Hepatocyte (in vitro differentiated cells): ENCODE results near the gene MCAT. TPM values are rescaled to one million over a fixed set of nuclear protein-coding genes. Genes with fewer than 3 reads are reported as not detected.
"Not testable (repeated sequence)": the region's sequence is repeated elsewhere in the genome, so short reads cannot be mapped to it uniquely, and the experiment has no call there.

Experiments
- DNase-seq: peaks from one replicate; pipeline ENCODE4 v3.0.0-alpha.2; 2016; ENCODE audit warnings: low spot score
- H2AFZ ChIP-seq: fragments of 200-600 bp; sonication (generic); 2 replicates; pipeline ENCODE4 v1.6.0; 2016; ENCODE audit warnings: antibody characterized with exemption, mild to moderate bottlenecking
- H3K27ac ChIP-seq: fragments of 200-600 bp; sonication (generic); 2 replicates; pipeline ENCODE4 v1.5.1; 2016; ENCODE audit warnings: mild to moderate bottlenecking
- H3K27me3 ChIP-seq: fragments of 200-600 bp; sonication (generic); 2 replicates; pipeline ENCODE4 v1.6.1; 2016
- H3K36me3 ChIP-seq: fragments of 200-600 bp; sonication (generic); replicated peaks from 2 replicates; pipeline ENCODE4 v1.5.1; 2016; ENCODE audit warnings: low read depth; ENCODE audit not compliant: insufficient read depth
- H3K4me1 ChIP-seq: fragments of 200-600 bp; sonication (generic); 2 replicates; pipeline ENCODE4 v1.5.1; 2016; ENCODE audit warnings: mild to moderate bottlenecking, moderate library complexity; ENCODE audit not compliant: insufficient read depth
- H3K4me2 ChIP-seq: fragments of 200-600 bp; sonication (generic); 2 replicates; pipeline ENCODE4 v1.6.0; 2016
- H3K4me3 ChIP-seq: fragments of 200-600 bp; sonication (generic); 2 replicates; pipeline ENCODE4 v1.5.1; 2016; ENCODE audit warnings: mild to moderate bottlenecking
- H3K79me2 ChIP-seq: fragments of 200-600 bp; sonication (generic); 2 replicates; pipeline ENCODE4 v1.6.0; 2017; ENCODE audit warnings: mild to moderate bottlenecking
- H3K9me2 ChIP-seq: fragments of 200-600 bp; sonication (generic); replicated peaks from 2 replicates; pipeline ENCODE4 v1.6.0; 2017; ENCODE audit warnings: mild to moderate bottlenecking; ENCODE audit not compliant: insufficient read depth
- H3K9me3 ChIP-seq: fragments of 200-600 bp; sonication (generic); 2 replicates; pipeline ENCODE4 v1.5.1; 2016; ENCODE audit warnings: low read depth, mild to moderate bottlenecking
- H4K20me1 ChIP-seq: fragments of 200-600 bp; sonication (generic); 2 replicates; pipeline ENCODE4 v1.6.0; 2016; ENCODE audit warnings: mild to moderate bottlenecking; ENCODE audit not compliant: insufficient read depth, poor library complexity, severe bottlenecking
- EZH2 ChIP-seq: fragments of 200-600 bp; sonication (generic); IDR thresholded peaks from 2 replicates; pipeline ENCODE4 v1.6.1; 2016; ENCODE audit warnings: antibody characterized with exemption, mild to moderate bottlenecking, borderline replicate concordance
- EZH2phosphoT487 ChIP-seq: fragments of 200-600 bp; sonication (generic); IDR thresholded peaks from one replicate; pipeline ENCODE4 v1.6.1; 2018; ENCODE audit warnings: antibody characterized with exemption, mild to moderate bottlenecking, low read depth, moderate library complexity; ENCODE audit not compliant: unreplicated experiment, severe bottlenecking
- whole genome bisulfite sequencing: methylation state at CpG from one replicate; pipeline ENCODE4 v1.1.6; 2016; ENCODE audit warnings: low lambda C conversion rate; ENCODE audit errors: missing lambda C conversion rate; 5-methylcytosine and 5-hydroxymethylcytosine counted together
- polyA plus RNA-seq: library from polyadenylated mRNA; unstranded; fragments of >200 nt; fragmentation: Nextera tagmentation; extraction: Ambion mirVana; gene quantifications from 2 replicates; pipeline ENCODE4 v1.2.1, GENCODE V29; 2016
- total RNA-seq: library from RNA; depleted of rRNA; stranded (reverse); fragments of >200 nt; gene quantifications from 2 replicates; pipeline ENCODE4 v1.2.3, GENCODE V29; 2014
- TF ChIP-seq, protein P1 (sequence below): fragments of 200-600 bp; sonication (generic); IDR thresholded peaks from 2 replicates; pipeline ENCODE4 v1.5.1; 2016; ENCODE audit warnings: antibody characterized with exemption, mild to moderate bottlenecking; ENCODE audit not compliant: poor library complexity

Gene MCAT
- total and polyA plus RNA-seq, 2 experiments from 2014 or later = 16.9 to 24.9 TPM

DNA sequence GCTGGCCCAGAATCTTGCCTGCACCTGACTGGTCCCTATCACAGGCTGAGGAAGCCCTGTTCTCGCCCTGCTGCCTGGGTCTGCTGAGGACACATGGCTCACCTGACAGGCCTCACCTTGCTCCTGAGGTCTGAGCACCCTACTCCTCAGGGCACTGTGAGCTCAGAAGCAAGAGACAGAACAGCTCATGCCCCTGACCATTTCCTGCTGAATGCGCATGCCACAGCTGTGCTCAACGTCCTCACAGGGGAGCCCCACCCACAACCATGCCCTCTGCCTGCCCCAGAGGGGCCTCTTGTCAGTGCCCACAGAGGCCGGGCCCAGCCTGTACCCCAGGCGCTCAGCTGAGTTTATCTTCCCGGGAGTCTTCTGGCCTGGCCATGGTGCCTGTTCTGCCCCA, 5.4 kb upstream of the MCAT start:
- Histone ChIP-seq H3K27ac (no peak overlapping the region), H3K79me2 (no peaks in the 10 kb centered on the region), H2AFZ (no peak overlapping the region), H3K4me2 (no peak overlapping the region), H3K36me3 (no peaks in the 10 kb centered on the region), H3K27me3 (no peaks in the 10 kb centered on the region), H3K9me3 (no peaks in the 10 kb centered on the region), H3K4me1 (peaks cover 12% of the 10 kb centered on the region), H3K4me3 (no peak overlapping the region), H3K9me2 (no peaks in the 10 kb centered on the region), H4K20me1 (no peaks in the 10 kb centered on the region)
- DNase-seq = no peak
- WGBS = 71% methylated on average over 6 of the region's 6 CpGs
- TF ChIP-seq EZH2 (no peak), EZH2phosphoT487 (no peak)
- TF ChIP-seq, protein P1, sequence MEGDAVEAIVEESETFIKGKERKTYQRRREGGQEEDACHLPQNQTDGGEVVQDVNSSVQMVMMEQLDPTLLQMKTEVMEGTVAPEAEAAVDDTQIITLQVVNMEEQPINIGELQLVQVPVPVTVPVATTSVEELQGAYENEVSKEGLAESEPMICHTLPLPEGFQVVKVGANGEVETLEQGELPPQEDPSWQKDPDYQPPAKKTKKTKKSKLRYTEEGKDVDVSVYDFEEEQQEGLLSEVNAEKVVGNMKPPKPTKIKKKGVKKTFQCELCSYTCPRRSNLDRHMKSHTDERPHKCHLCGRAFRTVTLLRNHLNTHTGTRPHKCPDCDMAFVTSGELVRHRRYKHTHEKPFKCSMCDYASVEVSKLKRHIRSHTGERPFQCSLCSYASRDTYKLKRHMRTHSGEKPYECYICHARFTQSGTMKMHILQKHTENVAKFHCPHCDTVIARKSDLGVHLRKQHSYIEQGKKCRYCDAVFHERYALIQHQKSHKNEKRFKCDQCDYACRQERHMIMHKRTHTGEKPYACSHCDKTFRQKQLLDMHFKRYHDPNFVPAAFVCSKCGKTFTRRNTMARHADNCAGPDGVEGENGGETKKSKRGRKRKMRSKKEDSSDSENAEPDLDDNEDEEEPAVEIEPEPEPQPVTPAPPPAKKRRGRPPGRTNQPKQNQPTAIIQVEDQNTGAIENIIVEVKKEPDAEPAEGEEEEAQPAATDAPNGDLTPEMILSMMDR = no peak

DNA sequence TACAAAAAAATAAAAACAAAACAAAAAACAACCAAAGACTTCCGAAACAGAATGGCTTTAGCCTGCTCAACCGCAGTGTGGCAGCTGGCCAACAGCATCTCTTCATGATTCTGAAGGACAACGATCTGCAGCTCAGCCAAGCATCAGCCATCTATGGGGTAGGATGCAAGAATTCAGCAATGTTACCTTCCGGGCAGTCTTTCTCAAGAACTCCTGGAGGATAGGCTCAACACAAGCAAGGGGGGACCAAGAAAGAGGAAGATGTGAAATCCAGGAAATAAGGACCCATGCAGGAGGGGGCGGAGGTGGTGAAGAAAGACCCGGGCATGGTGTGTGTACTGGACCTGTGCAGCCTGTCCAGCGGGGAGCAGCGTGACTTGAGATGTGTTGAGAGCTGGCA, 4.6 kb upstream of the MCAT start:
- WGBS = 89% methylated on average over 8 of the region's 8 CpGs
- Histone ChIP-seq H3K27ac (no peak overlapping the region), H3K4me3 (no peak overlapping the region), H2AFZ (no peak overlapping the region), H3K9me3 (no peaks in the 10 kb centered on the region), H3K4me1 (peaks cover 15% of the 10 kb centered on the region), H3K27me3 (no peaks in the 10 kb centered on the region), H3K79me2 (peaks cover 2% of the 10 kb centered on the region), H3K9me2 (no peaks in the 10 kb centered on the region), H3K36me3 (no peaks in the 10 kb centered on the region), H3K4me2 (no peak overlapping the region), H4K20me1 (no peaks in the 10 kb centered on the region)
- DNase-seq = no peak
- TF ChIP-seq EZH2 (no peak), EZH2phosphoT487 (no peak)
- TF ChIP-seq, protein P1 = no peak

DNA sequence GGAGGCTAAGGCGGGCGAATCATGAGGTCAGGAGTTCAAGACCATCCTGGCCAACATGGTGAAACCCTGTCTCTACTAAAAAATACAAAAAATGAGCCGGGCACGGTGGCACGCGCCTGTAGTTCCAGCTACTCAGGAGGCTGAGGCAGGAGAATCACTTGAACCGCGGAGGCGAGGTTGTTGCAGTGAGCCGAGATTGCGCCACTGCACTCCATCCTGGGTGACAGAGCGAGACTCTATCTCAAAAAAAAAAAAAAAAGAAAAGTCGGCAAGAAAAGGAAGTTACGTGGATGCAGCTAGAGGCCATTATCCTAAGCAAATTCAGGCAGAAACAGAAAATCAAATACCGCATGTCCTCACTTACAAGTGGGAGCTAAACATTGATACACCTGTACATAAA, 3.1 kb upstream of the MCAT start:
- not testable (repeated sequence) for DNase-seq, H3K4me3 ChIP-seq
- 93% methylated on average over 10 of the region's 15 CpGs for WGBS

DNA sequence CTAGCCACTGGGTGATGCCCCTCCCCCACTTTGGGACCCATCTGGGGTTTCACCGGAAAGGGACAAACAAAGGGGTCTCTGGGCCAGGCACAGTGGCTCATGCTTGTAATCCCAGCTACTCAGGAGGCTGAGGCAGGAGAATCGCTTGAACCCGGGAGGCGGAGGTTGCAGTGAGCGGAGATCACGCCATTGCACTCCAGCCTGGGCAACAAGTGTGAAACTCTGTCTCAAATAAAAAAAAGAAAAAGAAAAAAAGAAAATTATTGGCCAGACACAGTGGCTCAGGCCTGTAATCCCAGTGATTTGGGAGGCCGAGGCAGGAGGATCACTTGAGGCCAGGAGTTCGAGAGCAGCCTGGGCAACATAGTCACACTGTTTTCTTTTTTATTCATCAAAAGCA, 2.2 kb upstream of the MCAT start:
- H3K27ac ChIP-seq, H3K4me2 ChIP-seq, H3K27me3 ChIP-seq, H2AFZ ChIP-seq, H3K9me3 ChIP-seq, H3K9me2 ChIP-seq, H3K36me3 ChIP-seq, H4K20me1 ChIP-seq, DNase-seq, H3K4me3 ChIP-seq: not testable (repeated sequence)
- H3K79me2 ChIP-seq = peaks cover 23% of the 10 kb centered on the region
- H3K4me1 ChIP-seq = peaks cover 12% of the 10 kb centered on the region
- WGBS = 82% methylated on average over 8 of the region's 8 CpGs

More for the DNA sequence above, 3.1 kb upstream of the MCAT start:
- not testable (repeated sequence) for H2AFZ ChIP-seq, H3K9me2 ChIP-seq, H3K27ac ChIP-seq, H3K4me2 ChIP-seq, H3K27me3 ChIP-seq, H3K9me3 ChIP-seq, H3K36me3 ChIP-seq, H4K20me1 ChIP-seq
- Histone ChIP-seq H3K4me1 (peaks cover 15% of the 10 kb centered on the region), H3K79me2 (peaks cover 17% of the 10 kb centered on the region)

DNA sequence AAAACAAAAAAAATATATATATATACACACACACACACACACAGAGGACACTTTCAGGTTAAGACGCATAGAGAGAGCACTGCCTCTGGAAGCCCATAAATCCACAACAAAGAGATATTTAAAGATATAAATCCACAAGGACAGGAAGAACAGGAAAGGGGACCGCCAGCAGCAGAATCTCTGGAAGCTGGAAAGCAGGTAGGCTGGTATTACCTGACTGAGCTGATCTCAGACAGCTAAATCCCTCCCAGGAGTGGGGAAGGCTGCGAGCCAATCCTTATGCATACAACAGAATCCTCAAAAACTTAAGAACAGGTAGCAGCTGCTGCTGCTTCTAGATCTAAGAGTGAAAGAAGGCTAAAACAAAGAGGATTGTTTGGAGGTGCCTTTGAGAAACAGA, 1.8 kb upstream of the MCAT start:
- Histone ChIP-seq H3K4me3 (no peak overlapping the region), H3K4me2 (no peak overlapping the region), H3K36me3 (no peaks in the 10 kb centered on the region), H3K4me1 (peaks cover 12% of the 10 kb centered on the region), H4K20me1 (no peaks in the 10 kb centered on the region), H3K9me2 (no peaks in the 10 kb centered on the region), H3K27ac (no peak overlapping the region), H3K79me2 (peaks cover 23% of the 10 kb centered on the region), H2AFZ (no peak overlapping the region), H3K27me3 (no peaks in the 10 kb centered on the region), H3K9me3 (no peaks in the 10 kb centered on the region)
- DNase-seq = no peak
- 70% methylated on average over 3 of the region's 3 CpGs for WGBS
- TF ChIP-seq EZH2 (no peak), EZH2phosphoT487 (no peak)
- TF ChIP-seq, protein P1 = no peak
